ENCODE measurements around the gene DDC.

Gene DDC

DNA sequence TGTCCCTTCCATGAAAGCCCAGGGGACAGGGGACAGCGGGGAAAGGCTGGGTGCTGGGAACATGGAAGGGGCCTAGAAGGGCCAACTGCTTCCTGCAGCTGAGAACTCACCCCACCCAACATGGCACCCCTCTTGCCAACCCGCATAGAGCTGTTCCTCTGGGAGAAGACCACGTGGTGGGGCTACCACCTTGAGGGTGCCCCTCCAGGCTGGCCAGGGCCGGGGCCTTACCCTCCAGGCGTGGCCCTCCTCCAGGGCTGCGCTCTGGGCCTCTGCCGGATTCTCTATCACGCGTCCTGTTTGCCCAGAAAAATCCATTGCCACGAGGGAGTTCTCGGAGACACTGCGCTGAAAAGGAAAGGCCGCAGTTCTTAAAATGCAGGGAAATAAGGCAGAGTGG lies 39.9 kb upstream of the DDC start:
- in situ Hi-C loops (cut with MboI; ENCODE audit: low sequenced_read_pairs, unreplicated experiment), result no loop called here
- no peak for DNase-seq (ENCODE audit: low spot score)
- no peak for TF ChIP-seq CTCF (IDR thresholded peaks at IDR 0.05; ENCODE audit: borderline replicate concordance, control extremely low read depth, extremely low read depth, insufficient read depth, missing control alignments)

- TF ChIP-seq CTCF (IDR thresholded peaks at IDR 0.05; ENCODE audit: borderline replicate concordance, control extremely low read depth, extremely low read depth, insufficient read depth, missing control alignments), result no peak
- in situ Hi-C loops (cut with MboI; ENCODE audit: low sequenced_read_pairs, unreplicated experiment), result no loop called here
- DNase-seq (ENCODE audit: low spot score), result no peak
These were observed 38.1 kb upstream of the DDC start for GRCh38 chr7:50603287-50603686.

DNA sequence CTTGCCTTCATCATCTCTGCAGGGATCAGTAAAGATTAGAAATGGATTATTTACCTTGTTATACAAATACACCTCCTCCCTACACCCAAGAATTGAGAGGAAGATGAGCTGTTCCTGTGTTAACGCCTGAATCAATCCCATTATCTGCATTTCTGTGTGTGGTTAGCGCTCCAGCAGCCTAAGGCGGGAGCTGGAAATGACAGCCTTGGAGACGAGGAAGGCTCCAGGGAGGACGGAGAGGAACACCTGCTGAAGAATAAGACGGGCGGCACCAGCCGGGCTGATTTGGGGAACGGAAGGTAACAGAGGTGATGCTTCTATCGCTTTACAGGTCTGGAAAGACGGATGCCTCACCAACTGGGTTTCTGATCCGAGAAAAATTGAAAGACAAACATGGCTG lies 34.2 kb upstream of the DDC start:
- no peak for DNase-seq (ENCODE audit: low spot score)
- no peak for TF ChIP-seq CTCF (IDR thresholded peaks at IDR 0.05; ENCODE audit: borderline replicate concordance, control extremely low read depth, extremely low read depth, insufficient read depth, missing control alignments)
- in situ Hi-C loops (cut with MboI; ENCODE audit: low sequenced_read_pairs, unreplicated experiment), result no loop called here

DNA sequence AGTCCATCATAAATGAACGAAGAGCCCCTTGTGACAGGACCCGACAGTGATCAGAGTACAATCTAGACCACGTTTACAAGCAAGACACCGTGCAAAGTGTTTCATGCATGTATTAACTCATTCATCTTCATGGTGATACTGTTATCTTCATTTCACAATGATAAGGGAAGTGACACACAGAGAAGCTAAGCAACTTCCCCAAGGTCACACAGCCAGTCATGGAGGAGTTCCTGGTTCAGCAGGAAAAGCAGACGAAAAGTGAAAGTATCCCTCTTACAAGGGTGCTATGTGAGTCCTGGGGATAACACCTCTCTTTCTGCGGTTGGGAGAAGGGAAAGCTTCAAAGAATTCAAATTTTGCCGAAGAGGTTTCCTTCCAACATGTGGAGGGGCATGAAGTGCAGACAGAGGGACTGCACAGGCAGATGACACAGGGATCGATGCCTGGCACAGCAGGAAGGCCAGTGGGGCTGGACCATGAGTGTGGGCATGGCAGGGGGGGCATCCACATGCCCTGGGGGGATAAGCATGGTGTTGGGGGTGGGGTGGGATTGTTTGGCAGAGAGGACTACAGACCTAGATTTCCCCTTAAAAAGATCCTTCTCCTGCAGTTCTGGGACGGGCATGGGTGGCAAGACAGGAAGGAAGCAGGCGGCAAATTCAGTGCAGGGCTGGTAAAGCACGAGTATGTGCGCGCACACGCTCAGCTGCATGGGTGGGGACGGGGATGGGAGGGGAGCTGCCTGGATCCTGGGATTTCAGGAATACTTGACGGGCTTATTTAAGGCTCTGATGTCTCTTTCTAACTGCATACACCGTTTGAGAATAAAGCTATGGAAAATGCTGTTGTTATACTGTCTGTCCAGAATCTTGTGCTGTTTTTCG lies 33.5 kb upstream of the DDC start:
- in situ Hi-C loops (cut with MboI; ENCODE audit: low sequenced_read_pairs, unreplicated experiment), result no loop called here
- TF ChIP-seq CTCF (IDR thresholded peaks at IDR 0.05; ENCODE audit: borderline replicate concordance, control extremely low read depth, extremely low read depth, insufficient read depth, missing control alignments), result no peak
- DNase-seq (ENCODE audit: low spot score), result no peak

DNA sequence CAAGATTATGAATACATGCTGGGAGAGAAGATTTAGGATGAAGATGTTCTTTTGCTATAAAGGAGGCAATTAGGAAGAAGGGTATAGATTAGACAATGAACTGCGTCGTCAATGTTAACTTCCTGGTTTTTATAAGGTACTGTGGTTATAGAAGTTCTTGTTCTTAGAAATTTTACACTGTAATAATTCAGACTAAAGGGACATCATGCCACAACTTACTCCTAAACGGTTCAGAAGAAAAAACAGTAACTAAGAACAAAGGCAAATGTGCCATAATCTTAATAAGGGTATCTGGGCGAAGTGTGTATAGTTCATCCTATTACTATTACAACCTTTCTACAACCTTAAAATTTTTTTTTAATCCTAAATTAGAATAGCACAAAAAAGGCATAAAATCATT lies 31.3 kb upstream of the DDC start:
- no peak for TF ChIP-seq CTCF (IDR thresholded peaks at IDR 0.05; ENCODE audit: borderline replicate concordance, control extremely low read depth, extremely low read depth, insufficient read depth, missing control alignments)
- in situ Hi-C loops (cut with MboI; ENCODE audit: low sequenced_read_pairs, unreplicated experiment), result no loop called here
- no peak for DNase-seq (ENCODE audit: low spot score)

DNA sequence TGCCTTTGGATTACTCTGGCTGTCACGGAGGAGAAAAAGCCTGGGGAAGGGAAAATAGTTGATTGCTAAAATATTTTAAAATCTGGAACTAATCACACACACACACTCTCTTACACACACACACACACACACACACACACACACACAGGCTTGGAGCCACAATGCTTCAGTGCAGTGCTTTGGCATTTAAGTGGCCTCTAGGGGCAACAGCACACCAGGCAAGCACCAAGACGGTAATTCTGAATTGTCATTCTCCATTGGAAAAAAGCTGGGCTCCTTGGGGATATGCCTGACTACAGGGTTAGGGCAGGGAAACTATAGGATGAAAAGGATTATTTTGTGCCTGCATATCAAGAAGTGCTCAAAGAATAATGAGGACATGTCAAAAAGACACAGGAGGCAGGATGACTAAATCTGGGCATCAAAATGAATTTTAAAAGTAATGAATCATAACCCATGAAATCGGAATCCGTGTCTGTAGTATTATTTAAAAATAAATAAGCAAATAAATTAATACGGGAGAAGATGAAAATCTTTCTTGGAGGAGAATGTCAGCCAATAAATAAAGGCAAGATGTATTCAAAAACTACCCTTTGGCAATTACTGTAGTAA lies 30.4 kb upstream of the DDC start:
- in situ Hi-C loops (cut with MboI; ENCODE audit: low sequenced_read_pairs, unreplicated experiment), result no loop called here
- DNase-seq (ENCODE audit: low spot score), result no peak
- TF ChIP-seq CTCF (IDR thresholded peaks at IDR 0.05; ENCODE audit: borderline replicate concordance, control extremely low read depth, extremely low read depth, insufficient read depth, missing control alignments), result no peak
